ENCODE data around the gene MYOM1.

MYOM1 gene

GRCh38 chr18:3114026-3114425, 105.7 kb downstream of the MYOM1 start:
- DNase-seq = no peak

- no peak for DNase-seq
These were observed 108.1 kb downstream of the MYOM1 start for GRCh38 chr18:3111523-3112240.

DNA sequence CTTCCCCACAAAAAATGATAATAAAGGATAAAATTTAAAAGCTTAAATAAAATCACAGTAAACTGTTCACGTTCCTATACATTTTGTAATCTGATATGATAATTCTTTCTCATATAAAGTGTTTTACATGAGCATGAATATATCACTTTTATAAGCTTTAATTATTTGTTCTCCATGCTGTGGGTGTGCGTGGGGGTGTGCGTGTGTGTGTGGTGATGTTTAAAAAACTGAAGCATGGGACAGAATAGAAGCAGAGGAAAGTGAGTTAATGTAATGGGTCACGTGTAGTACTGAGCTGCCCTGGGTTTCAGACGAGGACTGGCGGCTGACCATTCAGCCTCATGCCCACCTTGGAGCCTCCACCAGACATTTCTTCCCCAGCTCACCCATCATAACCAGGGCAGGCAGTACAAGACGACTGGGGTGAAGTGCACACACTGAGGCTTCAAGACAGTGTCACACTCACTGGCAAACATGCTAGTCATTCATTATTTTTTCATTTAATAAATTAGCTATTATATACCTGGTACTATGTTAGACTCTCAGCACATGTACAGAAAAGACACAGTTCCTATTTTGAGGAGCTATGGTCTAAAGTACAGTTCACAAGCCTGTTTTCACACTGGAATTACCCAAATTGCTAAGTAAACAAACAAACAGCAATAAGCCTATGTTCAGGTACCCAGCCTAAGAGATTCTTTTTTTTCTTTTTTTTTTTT, 109.6 kb downstream of the MYOM1 start:
- no peak for DNase-seq

DNA sequence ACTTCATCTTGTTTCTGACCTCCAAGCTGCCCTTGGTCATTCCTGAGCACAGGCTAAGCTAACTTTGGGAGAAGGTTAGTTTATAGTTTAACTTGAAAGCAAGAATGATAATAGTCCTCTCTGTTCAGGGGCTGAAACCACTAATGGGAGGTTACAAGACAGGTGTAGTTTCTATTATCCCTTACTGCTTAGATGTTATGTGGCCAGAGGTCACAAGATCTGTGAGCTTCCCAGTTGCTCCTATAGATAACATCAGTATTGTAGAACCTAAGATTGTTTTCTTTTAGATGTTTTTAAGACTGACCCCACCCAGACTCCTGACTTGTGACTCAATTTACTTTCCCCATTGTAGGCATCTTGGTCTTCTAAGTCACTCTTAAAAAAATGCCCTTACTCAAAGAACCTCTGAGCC, 112.0 kb downstream of the MYOM1 start:
- DNase-seq = no peak

GRCh38 chr18:3104190-3105054, 115.3 kb downstream of the MYOM1 start:
- no peak for DNase-seq

DNA sequence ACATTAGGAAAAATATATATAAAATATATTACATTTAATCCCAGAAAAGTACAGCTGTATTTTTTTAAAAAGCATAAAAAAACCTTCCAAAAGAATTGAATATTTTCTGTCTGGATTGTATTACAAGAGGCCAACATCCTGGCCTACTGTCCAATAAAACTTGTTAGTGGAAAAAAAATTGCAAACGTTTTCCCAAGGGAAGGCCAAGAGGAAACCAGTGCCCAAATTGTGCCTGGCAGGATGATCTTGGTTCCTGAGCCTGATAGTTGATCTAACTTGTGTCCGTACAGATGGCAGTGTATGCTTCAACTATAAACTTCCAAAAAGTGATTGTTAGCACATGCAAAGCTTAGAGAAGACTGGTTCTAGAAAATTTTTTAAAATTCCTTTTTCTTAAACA, 116.2 kb downstream of the MYOM1 start:
- DNase-seq = no peak

GRCh38 chr18:3102983-3103382, 116.8 kb downstream of the MYOM1 start:
- no peak for DNase-seq

- no peak for DNase-seq
These were observed 119.2 kb downstream of the MYOM1 start for GRCh38 chr18:3100498-3101132.

DNA sequence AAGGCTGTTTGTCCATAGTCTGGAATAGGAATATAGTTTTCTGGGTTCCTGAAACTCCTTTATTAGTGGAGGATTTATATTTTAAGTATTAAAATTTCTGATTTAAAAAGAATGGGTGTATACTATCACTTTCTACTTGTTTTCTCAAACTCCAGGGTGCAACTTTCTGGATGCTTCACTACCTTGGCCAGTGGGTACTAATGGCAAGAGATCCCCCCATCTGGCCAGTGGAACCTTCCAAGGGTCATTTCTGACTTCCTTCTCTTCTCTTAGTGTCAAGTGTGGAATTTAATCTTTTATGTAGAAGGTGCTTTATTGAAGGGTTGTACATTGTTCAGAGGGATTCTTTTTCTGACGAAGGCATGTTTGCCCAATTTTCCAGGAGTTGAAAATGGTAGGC, 120.4 kb downstream of the MYOM1 start:
- DNase-seq = no peak

DNA sequence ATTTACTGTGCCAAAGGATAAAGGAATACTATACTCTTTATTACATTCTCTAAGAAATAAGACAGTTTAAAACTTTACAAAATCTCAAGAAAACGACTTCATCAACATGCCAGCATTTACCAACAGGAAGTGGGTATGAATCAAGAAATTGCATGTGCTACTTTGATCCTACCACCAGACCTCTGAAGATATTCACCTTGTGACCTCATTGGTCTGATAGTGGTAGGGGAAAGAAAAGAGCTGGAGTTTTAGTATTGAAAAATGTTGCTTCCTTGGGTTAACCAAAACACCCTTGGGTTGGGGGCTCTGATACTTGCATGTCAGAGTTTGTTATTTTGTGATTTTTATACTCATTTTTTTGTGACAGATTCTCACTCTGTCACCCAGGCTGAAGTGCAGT, 122.7 kb downstream of the MYOM1 start:
- no peak for DNase-seq

DNA sequence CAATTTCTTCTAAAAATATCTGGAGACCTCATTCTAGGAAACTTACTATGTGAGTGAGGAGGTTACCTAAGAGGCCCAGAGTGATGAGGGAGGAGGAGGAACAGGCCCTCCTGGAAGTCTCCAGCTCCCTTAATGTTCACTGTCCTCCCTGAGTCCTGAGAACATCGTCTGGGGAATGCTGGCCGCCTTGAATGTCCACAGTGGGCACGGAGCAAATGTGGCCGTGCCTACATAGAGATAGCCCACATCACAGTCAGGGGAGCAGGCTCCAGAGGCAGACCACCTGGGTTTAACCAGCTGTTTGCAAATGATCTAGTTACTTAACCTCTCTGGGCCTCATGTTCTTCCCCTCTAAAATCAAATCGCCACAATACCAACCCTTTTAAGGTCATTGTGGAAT, 123.8 kb downstream of the MYOM1 start:
- DNase-seq = no peak

- no peak for DNase-seq
These were observed 125.5 kb downstream of the MYOM1 start for GRCh38 chr18:3094338-3094684.

DNA sequence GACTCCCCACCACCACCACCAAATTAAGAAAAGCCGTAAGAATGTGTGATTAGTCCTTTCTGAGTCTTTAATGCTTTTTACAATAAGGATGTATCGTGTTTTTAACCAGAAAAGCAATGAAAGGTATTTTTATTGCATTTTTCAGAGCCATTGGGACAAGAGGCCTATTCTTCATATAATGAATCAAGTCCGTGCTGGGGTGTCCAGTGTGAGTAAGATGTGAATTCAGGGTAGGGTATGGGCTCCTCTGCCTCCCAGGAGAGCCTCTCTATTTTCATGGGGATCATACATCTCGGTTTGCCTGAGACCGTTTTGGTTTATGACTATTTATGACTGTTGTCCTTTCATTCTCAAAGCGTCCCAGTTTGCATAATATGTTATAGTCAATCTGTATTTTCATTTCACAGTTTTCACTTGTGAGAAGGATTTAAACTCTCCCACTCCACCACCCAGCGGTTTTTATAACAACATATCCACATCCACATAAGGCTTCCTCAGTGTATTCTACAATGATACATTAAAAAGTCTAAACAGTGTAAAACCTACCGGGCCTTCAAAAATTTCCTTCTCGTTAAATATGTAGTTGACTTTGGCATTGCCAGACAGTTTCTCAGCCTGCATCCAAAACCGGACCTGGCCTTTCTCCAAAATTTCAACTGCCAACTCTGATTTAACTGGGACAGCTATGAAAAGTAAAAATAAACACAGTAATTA, 126.0 kb downstream of the MYOM1 start:
- no peak for DNase-seq

- DNase-seq = no peak
These were observed 127.0 kb downstream of the MYOM1 start for GRCh38 chr18:3092727-3093126.

- DNase-seq = no peak
These were observed 130.2 kb downstream of the MYOM1 start for GRCh38 chr18:3089579-3089978.

GRCh38 chr18:3088449-3088848, 131.3 kb downstream of the MYOM1 start:
- no peak for DNase-seq

GRCh38 chr18:3086871-3087270, 132.9 kb downstream of the MYOM1 start:
- DNase-seq = no peak

GRCh38 chr18:3085612-3086011, 134.2 kb downstream of the MYOM1 start:
- no peak for DNase-seq

- DNase-seq = no peak
These were observed 135.6 kb downstream of the MYOM1 start for GRCh38 chr18:3084206-3084605.

DNA sequence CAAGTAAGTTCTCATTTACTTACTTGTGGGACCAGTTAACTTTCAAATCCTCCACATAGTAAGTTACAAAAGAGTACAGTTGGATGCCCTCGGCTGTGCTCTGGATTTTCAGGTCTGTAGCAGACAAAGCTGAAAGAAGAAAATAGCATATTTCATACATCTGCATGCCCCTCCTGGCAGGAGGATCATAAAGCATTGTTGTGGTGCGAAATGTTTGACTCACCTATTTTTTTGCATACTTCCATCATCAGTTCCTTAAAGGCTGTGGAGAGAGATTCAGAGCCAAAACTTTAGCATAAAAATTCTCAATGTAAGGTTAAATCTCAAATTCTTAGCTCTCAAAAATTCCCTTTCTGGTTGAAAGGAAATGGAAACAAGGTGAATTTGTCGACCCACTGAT, 136.0 kb downstream of the MYOM1 start:
- no peak for DNase-seq

- DNase-seq = no peak
These were observed 138.2 kb downstream of the MYOM1 start for GRCh38 chr18:3081584-3081991.

DNA sequence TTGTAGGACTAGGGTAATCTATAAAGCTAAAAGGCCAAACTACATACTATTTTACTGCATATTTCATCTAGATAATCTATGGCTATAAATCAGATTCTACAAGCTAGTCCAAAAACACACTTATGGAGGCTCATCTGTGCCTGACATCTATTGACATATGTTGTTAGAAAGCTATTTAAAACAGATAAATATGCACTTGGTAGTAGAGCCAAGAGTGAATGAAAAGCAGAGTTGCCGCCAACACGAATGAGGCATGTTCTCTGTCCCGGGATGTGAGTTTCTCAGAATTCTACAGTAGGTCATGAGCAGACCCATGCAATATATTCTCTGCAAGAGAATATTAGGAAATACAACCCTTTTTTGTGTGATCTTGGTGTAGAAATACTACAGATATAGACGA, 140.1 kb downstream of the MYOM1 start:
- DNase-seq = no peak

DNA sequence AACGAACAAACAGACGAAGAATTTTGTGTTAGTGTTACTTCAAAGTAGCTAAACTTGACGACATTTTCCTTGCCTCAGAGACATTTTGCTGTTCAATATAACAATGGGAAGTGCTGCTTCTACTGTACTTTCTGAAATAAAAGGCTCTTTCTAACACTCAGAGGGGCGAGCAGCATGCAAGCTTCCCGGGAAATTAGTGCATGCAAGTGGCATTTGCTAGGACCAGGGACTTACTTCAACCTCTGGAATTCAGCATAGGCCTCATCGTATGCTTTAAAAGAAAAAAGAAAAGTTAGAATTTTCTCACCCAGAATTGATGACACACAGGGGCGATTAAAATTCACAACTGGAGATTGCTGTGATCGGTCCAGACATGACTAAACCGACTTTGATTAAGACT, 144.3 kb downstream of the MYOM1 start:
- DNase-seq = no peak

Data from retina (tissue), 1 donor.